ENCODE results near the gene SPACA4. TPM values are rescaled to one million over a fixed set of nuclear protein-coding genes. Genes with fewer than 3 reads are reported as not detected.
"Not testable (repeated sequence)": the region's sequence is repeated elsewhere in the genome, so short reads cannot be mapped to it uniquely, and the experiment has no call there.

Gene SPACA4
- total and polyA plus RNA-seq, 9 donors: not detected

DNA sequence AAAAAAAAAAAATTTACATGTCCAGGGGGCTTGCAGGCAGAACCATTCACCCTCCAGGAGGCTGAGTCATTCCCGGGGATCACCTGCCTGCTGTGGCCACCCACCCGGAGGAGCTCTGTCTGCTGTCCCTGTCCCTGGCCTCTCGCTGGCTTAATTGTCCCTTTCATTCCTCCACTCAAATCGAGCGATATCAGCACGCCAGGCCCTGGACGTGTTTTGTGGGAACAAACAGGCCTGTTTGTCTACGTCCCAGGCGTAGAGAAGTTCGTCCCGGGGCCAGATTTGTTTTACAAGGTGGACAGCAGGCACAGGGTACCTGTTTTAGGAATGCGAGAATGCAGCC is 33.4 kb upstream of the SPACA4 start:
- peaks cover 4% of the 10 kb centered on the region for H3K27me3 ChIP-seq (ENCODE audit: control insufficient read depth, insufficient read depth, low read length)
- H3K36me3 ChIP-seq (ENCODE audit: control insufficient read depth, insufficient read depth, low read length): no peaks in the 10 kb centered on the region
- no peak overlapping the region for H3K27ac ChIP-seq (ENCODE audit: low read length)
- no peak for DNase-seq
- no peak overlapping the region for H3K4me3 ChIP-seq (ENCODE audit: low read length)
- no peaks in the 10 kb centered on the region for H3K9me3 ChIP-seq (replicated peaks; ENCODE audit: control insufficient read depth, low read depth, low read length)
- H3K4me1 ChIP-seq (ENCODE audit: control insufficient read depth, insufficient read depth, low read length): peaks cover 7% of the 10 kb centered on the region
- 55% methylated on average over 11 of the region's 12 CpGs for WGBS (ENCODE audit: insufficient coverage)

DNA sequence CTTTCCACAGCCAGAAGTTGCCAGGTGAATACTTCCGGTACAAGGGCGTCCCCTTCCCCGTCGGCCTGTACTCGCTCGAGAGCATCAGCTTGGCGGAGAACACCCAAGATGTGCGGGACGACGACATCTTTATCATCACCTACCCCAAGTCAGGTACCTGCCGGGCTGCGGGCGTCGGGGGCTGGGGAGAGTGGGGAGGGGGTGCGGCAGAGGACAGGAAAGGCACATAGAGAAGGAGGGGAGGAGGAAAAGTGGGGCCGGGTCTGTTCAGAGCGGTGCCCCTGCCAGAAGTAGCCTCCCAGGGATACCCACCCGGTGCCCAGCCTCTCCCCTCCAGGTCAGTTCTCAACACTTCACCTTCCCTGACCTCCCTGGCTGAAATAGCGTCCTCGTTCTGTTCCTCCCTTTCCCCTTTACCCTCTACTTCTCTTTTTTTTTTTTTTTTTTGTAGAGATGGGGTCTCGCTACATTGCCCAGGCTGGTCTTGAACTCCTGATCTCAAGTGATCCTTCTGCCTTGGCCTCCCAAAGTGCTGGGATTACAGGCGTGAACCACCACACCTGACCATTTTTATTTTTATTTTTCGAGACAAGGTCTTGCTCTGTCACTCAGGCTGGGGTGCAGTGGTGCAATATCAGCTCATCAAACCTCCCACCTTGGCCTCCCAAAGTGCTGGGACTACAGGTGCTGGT is 30.5 kb upstream of the SPACA4 start:
- DNase-seq: no peak
- Histone ChIP-seq H3K4me1 (ENCODE audit: control insufficient read depth, insufficient read depth, low read length) (no peaks in the 10 kb centered on the region), H3K27ac (ENCODE audit: low read length) (no peak overlapping the region), H3K27me3 (ENCODE audit: control insufficient read depth, insufficient read depth, low read length) (no peaks in the 10 kb centered on the region), H3K9me3 (replicated peaks; ENCODE audit: control insufficient read depth, low read depth, low read length) (no peaks in the 10 kb centered on the region), H3K36me3 (ENCODE audit: control insufficient read depth, insufficient read depth, low read length) (no peaks in the 10 kb centered on the region), H3K4me3 (ENCODE audit: low read length) (no peak overlapping the region)
- WGBS (ENCODE audit: insufficient coverage): 92% methylated on average over 3 of the region's 23 CpGs

GRCh38 chr19:48577908-48578307 is 28.6 kb upstream of the SPACA4 start:
- not testable (repeated sequence) for H3K4me1 ChIP-seq (ENCODE audit: control insufficient read depth, insufficient read depth, low read length); DNase-seq; H3K4me3 ChIP-seq (ENCODE audit: low read length); H3K27ac ChIP-seq (ENCODE audit: low read length); H3K9me3 ChIP-seq (replicated peaks; ENCODE audit: control insufficient read depth, low read depth, low read length); H3K27me3 ChIP-seq (ENCODE audit: control insufficient read depth, insufficient read depth, low read length); H3K36me3 ChIP-seq (ENCODE audit: control insufficient read depth, insufficient read depth, low read length)
- WGBS (ENCODE audit: insufficient coverage): 79% methylated on average over 3 of the region's 7 CpGs

DNA sequence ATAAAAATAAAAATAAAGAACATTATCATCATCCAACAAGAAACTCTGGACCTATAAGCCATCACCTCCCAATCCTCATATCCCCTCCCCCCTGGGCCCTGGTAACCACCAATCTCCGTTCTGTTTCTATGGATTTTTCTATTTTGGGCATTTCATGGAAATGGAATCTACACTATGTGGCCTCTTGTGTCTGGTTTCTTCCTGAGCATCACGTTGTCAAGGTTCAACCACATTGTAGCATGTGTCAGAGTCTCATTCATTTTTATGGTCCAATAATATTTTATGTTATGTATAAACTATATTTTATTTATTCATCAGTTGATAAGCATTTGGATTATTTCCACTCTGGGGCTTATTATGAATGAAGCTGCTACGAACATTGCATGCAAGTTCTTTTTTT is 27.7 kb upstream of the SPACA4 start:
- no peak for DNase-seq
- Histone ChIP-seq H3K4me3 (ENCODE audit: low read length) (no peak overlapping the region), H3K4me1 (ENCODE audit: control insufficient read depth, insufficient read depth, low read length) (peaks cover under 1% of the 10 kb centered on the region), H3K27ac (ENCODE audit: low read length) (no peak overlapping the region), H3K36me3 (ENCODE audit: control insufficient read depth, insufficient read depth, low read length) (no peaks in the 10 kb centered on the region), H3K27me3 (ENCODE audit: control insufficient read depth, insufficient read depth, low read length) (no peaks in the 10 kb centered on the region), H3K9me3 (replicated peaks; ENCODE audit: control insufficient read depth, low read depth, low read length) (no peaks in the 10 kb centered on the region)
- WGBS (ENCODE audit: insufficient coverage): no CpG with 5 or more reads among the region's 3 CpGs

DNA sequence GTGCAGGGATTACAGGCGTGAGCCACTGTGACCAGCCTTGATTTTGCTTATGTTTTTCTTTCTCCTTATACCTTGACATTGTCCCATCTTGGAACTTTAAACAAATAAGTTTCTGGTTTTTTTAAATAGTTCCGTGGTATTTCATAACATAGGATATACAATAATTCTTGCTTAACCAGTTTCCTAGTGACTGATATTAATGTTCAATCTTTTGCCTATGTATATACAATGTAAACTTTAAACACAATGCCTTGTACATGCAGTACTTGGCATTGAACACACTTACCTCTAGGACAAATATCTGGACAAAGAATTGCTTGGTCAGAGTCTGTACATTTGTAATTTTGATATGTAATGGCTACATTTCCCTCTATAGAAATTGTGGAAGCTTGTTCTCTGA is 24.4 kb upstream of the SPACA4 start:
- no peak overlapping the region for H3K27ac ChIP-seq (ENCODE audit: low read length)
- H3K4me1 ChIP-seq (ENCODE audit: control insufficient read depth, insufficient read depth, low read length): peaks cover 6% of the 10 kb centered on the region
- no peaks in the 10 kb centered on the region for H3K9me3 ChIP-seq (replicated peaks; ENCODE audit: control insufficient read depth, low read depth, low read length)
- peaks cover 2% of the 10 kb centered on the region for H3K27me3 ChIP-seq (ENCODE audit: control insufficient read depth, insufficient read depth, low read length)
- H3K4me3 ChIP-seq (ENCODE audit: low read length): no peak overlapping the region
- H3K36me3 ChIP-seq (ENCODE audit: control insufficient read depth, insufficient read depth, low read length): no peaks in the 10 kb centered on the region
- no peak for DNase-seq
- WGBS (ENCODE audit: insufficient coverage): no CpG with 5 or more reads among the region's 2 CpGs

DNA sequence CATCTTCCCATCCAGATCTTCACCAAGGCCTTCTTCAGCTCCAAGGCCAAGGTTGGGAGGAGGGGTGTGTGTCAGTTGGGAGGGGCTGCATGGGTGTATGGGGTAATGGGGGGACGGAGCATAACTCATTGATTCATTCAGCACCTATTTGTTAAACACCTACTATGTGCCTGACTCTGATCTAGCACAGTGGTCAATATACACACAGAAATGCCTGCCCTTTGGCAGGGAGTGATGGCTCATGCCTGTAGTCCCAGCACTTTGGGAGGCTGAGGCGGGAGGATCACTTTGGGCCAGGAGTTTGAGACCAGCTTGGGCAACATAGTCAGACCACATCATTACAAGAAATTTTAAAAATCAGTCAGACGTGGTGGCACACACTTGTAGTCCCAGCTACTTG is 19.2 kb upstream of the SPACA4 start:
- no CpG with 5 or more reads among the region's 3 CpGs for WGBS (ENCODE audit: insufficient coverage)

DNA sequence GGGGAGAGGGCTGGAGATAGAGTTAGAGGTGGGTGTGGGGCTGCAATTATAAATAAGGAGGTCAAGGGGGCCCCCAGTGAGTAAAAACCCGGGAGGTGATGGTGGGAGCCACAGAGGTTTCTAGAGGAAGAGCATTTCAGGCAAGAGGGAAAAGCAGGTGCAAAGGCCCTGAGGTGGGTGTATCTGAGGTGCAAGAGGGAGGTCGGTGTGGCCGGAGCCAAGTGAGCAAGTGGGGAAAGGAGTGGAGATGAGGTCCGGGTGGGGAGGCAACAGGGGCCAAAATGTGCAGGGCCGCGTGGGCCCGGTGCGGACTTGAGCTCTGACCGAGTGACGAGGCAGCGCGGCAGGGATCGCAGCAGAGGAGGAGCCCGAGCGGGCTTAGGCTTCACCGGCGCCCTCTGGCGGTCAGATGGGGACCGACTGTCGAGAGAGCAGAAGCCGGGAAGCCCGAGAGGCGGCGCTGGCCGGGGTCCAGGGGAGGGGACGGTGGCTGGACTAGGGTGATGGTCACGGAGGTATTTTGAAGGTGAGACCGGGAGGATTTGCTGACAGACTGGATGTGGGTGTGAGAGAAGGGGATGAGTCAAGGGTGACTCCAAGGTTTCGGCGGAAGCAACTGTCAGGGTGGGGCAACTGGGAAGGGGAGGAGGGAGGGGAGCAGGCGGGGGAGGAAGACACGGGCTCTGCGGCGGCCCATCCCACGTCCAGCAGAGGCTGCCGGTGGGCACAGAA is 17.7 kb upstream of the SPACA4 start:
- peak; percentile 90 for DNase-seq
- H3K4me3 ChIP-seq (ENCODE audit: low read length): peak overlapping the region; percentile 26
- H3K9me3 ChIP-seq (replicated peaks; ENCODE audit: control insufficient read depth, low read depth, low read length): no peaks in the 10 kb centered on the region
- H3K36me3 ChIP-seq (ENCODE audit: control insufficient read depth, insufficient read depth, low read length): no peaks in the 10 kb centered on the region
- 4% methylated on average over 36 of the region's 36 CpGs for WGBS (ENCODE audit: insufficient coverage)
- H3K27me3 ChIP-seq (ENCODE audit: control insufficient read depth, insufficient read depth, low read length): peaks cover 9% of the 10 kb centered on the region
- H3K27ac ChIP-seq (ENCODE audit: low read length): no peak overlapping the region
- peaks cover 12% of the 10 kb centered on the region for H3K4me1 ChIP-seq (ENCODE audit: control insufficient read depth, insufficient read depth, low read length)

More for the DNA sequence above, 19.2 kb upstream of the SPACA4 start:
- H3K27ac ChIP-seq (ENCODE audit: low read length): no peak overlapping the region
- peaks cover 9% of the 10 kb centered on the region for H3K27me3 ChIP-seq (ENCODE audit: control insufficient read depth, insufficient read depth, low read length)
- H3K9me3 ChIP-seq (replicated peaks; ENCODE audit: control insufficient read depth, low read depth, low read length): no peaks in the 10 kb centered on the region
- DNase-seq: no peak
- no peak overlapping the region for H3K4me3 ChIP-seq (ENCODE audit: low read length)
- H3K4me1 ChIP-seq (ENCODE audit: control insufficient read depth, insufficient read depth, low read length): peaks cover 12% of the 10 kb centered on the region
- no peaks in the 10 kb centered on the region for H3K36me3 ChIP-seq (ENCODE audit: control insufficient read depth, insufficient read depth, low read length)

- Histone ChIP-seq H3K4me3 (ENCODE audit: low read length) (no peak overlapping the region), H3K36me3 (ENCODE audit: control insufficient read depth, insufficient read depth, low read length) (no peaks in the 10 kb centered on the region), H3K27me3 (ENCODE audit: control insufficient read depth, insufficient read depth, low read length) (peaks cover 9% of the 10 kb centered on the region), H3K4me1 (ENCODE audit: control insufficient read depth, insufficient read depth, low read length) (peaks cover 6% of the 10 kb centered on the region), H3K9me3 (replicated peaks; ENCODE audit: control insufficient read depth, low read depth, low read length) (no peaks in the 10 kb centered on the region), H3K27ac (ENCODE audit: low read length) (no peak overlapping the region)
- DNase-seq: no peak
- 90% methylated on average over 2 of the region's 5 CpGs for WGBS (ENCODE audit: insufficient coverage)
Measured at GRCh38 chr19:48591021-48591420, 15.5 kb upstream of the SPACA4 start.

DNA sequence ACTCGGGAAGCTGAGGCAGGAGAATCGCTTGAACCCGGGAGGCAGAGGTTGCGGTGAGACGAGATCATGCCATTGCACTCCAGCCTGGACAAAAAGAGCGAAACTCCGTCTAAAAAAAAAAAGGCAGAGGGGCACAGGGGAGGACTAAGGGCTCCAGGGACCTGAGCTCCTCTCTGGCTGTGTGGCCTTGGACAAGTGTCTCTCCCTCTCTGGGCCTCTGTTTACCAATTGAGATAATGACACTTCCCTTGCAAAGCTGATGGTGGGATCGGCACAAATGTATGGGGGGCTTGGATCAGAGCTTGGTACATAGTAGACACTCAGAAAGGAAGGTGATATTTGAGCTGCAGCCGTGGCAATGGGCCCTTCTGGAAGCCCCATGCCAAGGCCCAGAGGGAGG is 11.4 kb upstream of the SPACA4 start:
- H3K4me3 ChIP-seq (ENCODE audit: low read length): no peak overlapping the region
- H3K4me1 ChIP-seq (ENCODE audit: control insufficient read depth, insufficient read depth, low read length): no peaks in the 10 kb centered on the region
- H3K27me3 ChIP-seq (ENCODE audit: control insufficient read depth, insufficient read depth, low read length): peaks cover 7% of the 10 kb centered on the region
- no peak overlapping the region for H3K27ac ChIP-seq (ENCODE audit: low read length)
- WGBS (ENCODE audit: insufficient coverage): 91% methylated on average over 9 of the region's 9 CpGs
- no peaks in the 10 kb centered on the region for H3K36me3 ChIP-seq (ENCODE audit: control insufficient read depth, insufficient read depth, low read length)
- DNase-seq: no peak
- H3K9me3 ChIP-seq (replicated peaks; ENCODE audit: control insufficient read depth, low read depth, low read length): no peaks in the 10 kb centered on the region

- no peak overlapping the region for H3K4me3 ChIP-seq (ENCODE audit: low read length)
- peaks cover 7% of the 10 kb centered on the region for H3K27me3 ChIP-seq (ENCODE audit: control insufficient read depth, insufficient read depth, low read length)
- H3K36me3 ChIP-seq (ENCODE audit: control insufficient read depth, insufficient read depth, low read length): no peaks in the 10 kb centered on the region
- no peak for DNase-seq
- H3K27ac ChIP-seq (ENCODE audit: low read length): no peak overlapping the region
- H3K9me3 ChIP-seq (replicated peaks; ENCODE audit: control insufficient read depth, low read depth, low read length): no peaks in the 10 kb centered on the region
- H3K4me1 ChIP-seq (ENCODE audit: control insufficient read depth, insufficient read depth, low read length): no peaks in the 10 kb centered on the region
- WGBS (ENCODE audit: insufficient coverage): 53% methylated on average over 6 of the region's 6 CpGs
Measured at GRCh38 chr19:48595833-48596232, 10.7 kb upstream of the SPACA4 start.

Data from muscle of leg (tissue), 11 donors.